ENCODE measurements around the gene ADGRG6. TPM values are rescaled to one million over a fixed set of nuclear protein-coding genes. Genes with fewer than 3 reads are reported as not detected.

The ADGRG6 gene
- total and polyA plus RNA-seq, 2 donors (not counting 3 experiments of a cell fraction or from before 2014, with no cell fraction given) = 99.3 to 166 TPM

DNA sequence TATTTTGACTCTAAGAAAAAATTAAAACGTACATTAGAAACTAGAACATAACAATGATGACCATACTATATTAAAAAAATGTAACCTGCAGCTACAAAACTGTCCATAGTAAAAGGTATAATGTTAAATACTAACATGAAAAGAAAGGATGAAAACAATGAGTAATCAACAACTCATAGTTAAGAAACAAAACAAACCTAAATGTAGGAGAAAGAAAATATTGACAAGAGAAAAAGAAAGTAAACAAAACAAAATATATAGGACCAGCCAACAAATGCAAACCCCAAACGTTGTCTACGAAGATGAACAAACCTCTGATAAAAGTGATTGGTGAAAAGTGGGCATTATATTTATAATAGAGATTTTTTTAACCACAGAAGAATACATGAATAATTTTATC lies 41.1 kb upstream of the ADGRG6 start:
- no peak overlapping the region for H3K4me2 ChIP-seq (ENCODE audit: insufficient read depth, low read length)
- no peaks in the 10 kb centered on the region for H3K36me3 ChIP-seq (ENCODE audit: control insufficient read depth in 2 of 2, extremely low read depth in 1 of 2, insufficient read depth in 2 of 2, low read length in 2 of 2)
- H3K9ac ChIP-seq (replicated peaks; ENCODE audit: extremely low read depth, insufficient read depth, low read length) = no peak overlapping the region
- no peaks in the 10 kb centered on the region for H3K4me1 ChIP-seq (ENCODE audit: control insufficient read depth, extremely low read depth, insufficient read depth, low read length)
- H3K27me3 ChIP-seq (ENCODE audit: control insufficient read depth in 2 of 2, insufficient read depth in 2 of 2, low read length in 2 of 2) = no peaks in the 10 kb centered on the region
- ChIA-PET POLR2A (no interaction called here), CTCF (no interaction called here)
- no peaks in the 10 kb centered on the region for H3K9me1 ChIP-seq (replicated peaks; ENCODE audit: control insufficient read depth, extremely low read depth, insufficient read depth, low read length)
- DNase-seq (ENCODE audit: low read depth, low spot score) (no peak), FAIRE-seq (no peak)
- no peaks in the 10 kb centered on the region for H3K9me3 ChIP-seq (replicated peaks; ENCODE audit: control insufficient read depth, insufficient read depth, low read length)
- no peak overlapping the region for H3K4me3 ChIP-seq (replicated peaks in 1 of 3; ENCODE audit: insufficient read depth in 1 of 3, low read depth in 1 of 3, low read length in 3 of 3)
- H3K27ac ChIP-seq (ENCODE audit: insufficient read depth, low read depth, low read length) = no peak overlapping the region
- TF ChIP-seq JUN (IDR thresholded peaks at IDR 0.05; ENCODE audit: borderline replicate concordance, insufficient read depth, insufficient read length, low read depth) (no peak), MYC (IDR thresholded peaks at IDR 0.05; ENCODE audit: low read depth, low read length) (no peak), POLR2AphosphoS5 (IDR thresholded peaks at IDR 0.05; ENCODE audit: insufficient read depth, low read depth, low read length) (no peak), EZH2 (IDR thresholded peaks at IDR 0.05; ENCODE audit: borderline replicate concordance, low read depth, low read length, severe bottlenecking) (no peak), FOS (IDR thresholded peaks at IDR 0.05; ENCODE audit: borderline replicate concordance, insufficient read depth, low read length) (no peak), GATA2 (IDR thresholded peaks at IDR 0.05; ENCODE audit: insufficient read depth, insufficient read length, low read depth, low read length) (no peak), POLR2A (IDR thresholded peaks at IDR 0.05; ENCODE audit: low read depth, low read length) (no peak)
- TF ChIP-seq, protein P1, sequence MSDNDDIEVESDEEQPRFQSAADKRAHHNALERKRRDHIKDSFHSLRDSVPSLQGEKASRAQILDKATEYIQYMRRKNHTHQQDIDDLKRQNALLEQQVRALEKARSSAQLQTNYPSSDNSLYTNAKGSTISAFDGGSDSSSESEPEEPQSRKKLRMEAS (IDR thresholded peaks at IDR 0.05; ENCODE audit: insufficient read depth, insufficient read length) = no peak
- TF ChIP-seq, protein P2, sequence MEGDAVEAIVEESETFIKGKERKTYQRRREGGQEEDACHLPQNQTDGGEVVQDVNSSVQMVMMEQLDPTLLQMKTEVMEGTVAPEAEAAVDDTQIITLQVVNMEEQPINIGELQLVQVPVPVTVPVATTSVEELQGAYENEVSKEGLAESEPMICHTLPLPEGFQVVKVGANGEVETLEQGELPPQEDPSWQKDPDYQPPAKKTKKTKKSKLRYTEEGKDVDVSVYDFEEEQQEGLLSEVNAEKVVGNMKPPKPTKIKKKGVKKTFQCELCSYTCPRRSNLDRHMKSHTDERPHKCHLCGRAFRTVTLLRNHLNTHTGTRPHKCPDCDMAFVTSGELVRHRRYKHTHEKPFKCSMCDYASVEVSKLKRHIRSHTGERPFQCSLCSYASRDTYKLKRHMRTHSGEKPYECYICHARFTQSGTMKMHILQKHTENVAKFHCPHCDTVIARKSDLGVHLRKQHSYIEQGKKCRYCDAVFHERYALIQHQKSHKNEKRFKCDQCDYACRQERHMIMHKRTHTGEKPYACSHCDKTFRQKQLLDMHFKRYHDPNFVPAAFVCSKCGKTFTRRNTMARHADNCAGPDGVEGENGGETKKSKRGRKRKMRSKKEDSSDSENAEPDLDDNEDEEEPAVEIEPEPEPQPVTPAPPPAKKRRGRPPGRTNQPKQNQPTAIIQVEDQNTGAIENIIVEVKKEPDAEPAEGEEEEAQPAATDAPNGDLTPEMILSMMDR (IDR thresholded peaks at IDR 0.05; ENCODE audit: extremely low read depth in 1 of 2, insufficient read depth in 1 of 2, low read depth in 1 of 2, low read length in 2 of 2) = no peak
- no peaks in the 10 kb centered on the region for H4K20me1 ChIP-seq (replicated peaks; ENCODE audit: control insufficient read depth, extremely low read depth, insufficient read depth, low read length)
- H2AFZ ChIP-seq (ENCODE audit: low read depth, low read length) = no peak overlapping the region
- no peaks in the 10 kb centered on the region for H3K79me2 ChIP-seq (ENCODE audit: control insufficient read depth, insufficient read depth, low read length)
- dilution Hi-C loops (cut with MboI; ENCODE audit: extremely low pct_ligation_motif_present, low sequenced_read_pairs) = no loop called here
- no TSS peak for BruUV-seq (replicated peaks)
- intact Hi-C loops (cut with micrococcal nuclease) = no loop called here

Data from endothelial cell of umbilical vein (primary cell).